HEK293 (cell line): ENCODE data around the gene CLMN.
A peak's percentile ranks its signal among the peaks of the same experiment; 100 is the strongest.

Experiments used
- CTCF ChIA-PET: fragments of 350-600 bp; formaldehyde crosslinking; extraction: SDS; loops from one replicate; lab custom pipeline; 2021; ENCODE audit warnings: antibody characterized with exemption; lab: Yijun Ruan, JAX
- POLR2A ChIA-PET: fragments of 300-600 bp; formaldehyde crosslinking; extraction: SDS; loops from one replicate; lab custom pipeline; 2020; ENCODE audit warnings: antibody characterized with exemption, inconsistent platforms; lab: Yijun Ruan, JAX
- H3K27ac ChIP-seq: fragments of 200-500 bp; sonication (Bioruptor generic); 2 replicates; pipeline ENCODE4 v1.5.1; 2014; ENCODE audit warnings: low read depth, low read length, control low read depth, inconsistent platforms; ENCODE audit errors: extremely low read depth
- H3K36me3 ChIP-seq, 2 experiments: fragments of 200-500 bp in 1 of 2; sonication (Bioruptor generic) in 1 of 2; 1 replicate in 1 of 2; 2 replicates in 1 of 2; pipeline ENCODE4 v1.5.1; 2014 to 2017; ENCODE audit warnings: inconsistent platforms in 2 of 2, low read length in 2 of 2; ENCODE audit not compliant: control insufficient read depth in 2 of 2, insufficient read depth in 1 of 2
- H3K4me1 ChIP-seq: fragments of 200-500 bp; sonication (Bioruptor generic); 2 replicates; pipeline ENCODE4 v1.5.1; 2014; ENCODE audit warnings: mild to moderate bottlenecking, low read length, inconsistent platforms; ENCODE audit not compliant: control insufficient read depth, insufficient read depth
- H3K4me3 ChIP-seq: 2 replicates; pipeline ENCODE4 v1.5.1; 2011; ENCODE audit warnings: low read depth, mild to moderate bottlenecking, control low read depth, low read length, moderate library complexity
- H3K9me3 ChIP-seq: fragments of 200-500 bp; sonication (Bioruptor generic); 2 replicates; pipeline ENCODE4 v1.5.1; 2014; ENCODE audit warnings: low read depth, low read length, inconsistent platforms; ENCODE audit not compliant: control insufficient read depth, insufficient read depth
- GLIS1 ChIP-seq: fragments of 450-650 bp; formaldehyde crosslinking; IDR thresholded peaks from 2 replicates; pipeline ENCODE4 v1.5.1; 2016; ENCODE audit warnings: missing biosample characterization, missing genetic modification characterization
- GLIS2 ChIP-seq: fragments of 450-650 bp; formaldehyde crosslinking; IDR thresholded peaks from 2 replicates; pipeline ENCODE4 v1.5.1; 2016; ENCODE audit warnings: missing biosample characterization, missing genetic modification characterization
- MZF1 ChIP-seq: fragments of 450-650 bp; formaldehyde crosslinking; IDR thresholded peaks from 2 replicates; pipeline ENCODE4 v1.5.1; 2017; ENCODE audit warnings: missing biosample characterization, missing genetic modification characterization, borderline replicate concordance
- SCRT1 ChIP-seq: fragments of 450-650 bp; formaldehyde crosslinking; IDR thresholded peaks from 2 replicates; pipeline ENCODE4 v1.5.1; 2016; ENCODE audit warnings: missing biosample characterization, missing genetic modification characterization, borderline replicate concordance
- ZBTB44 ChIP-seq: fragments of 450-650 bp; IDR thresholded peaks from 2 replicates; pipeline ENCODE4 v1.5.1; 2018; ENCODE audit warnings: missing biosample characterization, mild to moderate bottlenecking, missing genetic modification characterization
- ZIC2 ChIP-seq: fragments of 450-650 bp; formaldehyde crosslinking; IDR thresholded peaks from 2 replicates; pipeline ENCODE4 v1.5.1; 2016; ENCODE audit warnings: missing biosample characterization, missing genetic modification characterization
- ZNF138 ChIP-seq: fragments of 450-650 bp; formaldehyde crosslinking; IDR thresholded peaks from 2 replicates; pipeline ENCODE4 v1.5.1; 2016; ENCODE audit warnings: missing biosample characterization, missing genetic modification characterization, borderline replicate concordance
- ZNF239 ChIP-seq: fragments of 450-650 bp; formaldehyde crosslinking; IDR thresholded peaks from 2 replicates; pipeline ENCODE4 v1.5.1; 2016; ENCODE audit warnings: missing biosample characterization, missing genetic modification characterization
- ZNF341 ChIP-seq: fragments of 450-650 bp; formaldehyde crosslinking; IDR thresholded peaks from 2 replicates; pipeline ENCODE4; 2016; ENCODE audit warnings: low read depth, missing biosample characterization, missing genetic modification characterization
- ZNF398 ChIP-seq: fragments of 450-650 bp; formaldehyde crosslinking; IDR thresholded peaks from 2 replicates; pipeline ENCODE4 v1.5.1; 2017; ENCODE audit warnings: missing biosample characterization, missing genetic modification characterization
- ZNF423 ChIP-seq: fragments of 450-650 bp; formaldehyde crosslinking; IDR thresholded peaks from 2 replicates; pipeline ENCODE4 v1.5.1; 2016; ENCODE audit warnings: missing biosample characterization, missing genetic modification characterization
- ZNF560 ChIP-seq: fragments of 450-650 bp; formaldehyde crosslinking; IDR thresholded peaks from 2 replicates; pipeline ENCODE4 v1.5.1; 2017; ENCODE audit warnings: missing biosample characterization, missing genetic modification characterization, borderline replicate concordance
- ZNF639 ChIP-seq: fragments of 450-650 bp; formaldehyde crosslinking; IDR thresholded peaks from 2 replicates; pipeline ENCODE4 v1.5.1; 2016; ENCODE audit warnings: missing biosample characterization, missing genetic modification characterization
- ZNF664 ChIP-seq: fragments of 450-650 bp; formaldehyde crosslinking; IDR thresholded peaks from 2 replicates; pipeline ENCODE4 v1.5.1; 2016; ENCODE audit warnings: missing biosample characterization, missing genetic modification characterization
- ZNF701 ChIP-seq: fragments of 450-650 bp; formaldehyde crosslinking; IDR thresholded peaks from 2 replicates; pipeline ENCODE4 v1.5.1; 2016; ENCODE audit warnings: missing biosample characterization, missing genetic modification characterization
- ZNF747 ChIP-seq: fragments of 450-650 bp; formaldehyde crosslinking; IDR thresholded peaks from 2 replicates; pipeline ENCODE4 v1.5.1; 2016; ENCODE audit warnings: missing biosample characterization, missing genetic modification characterization
- ZNF791 ChIP-seq: fragments of 450-650 bp; formaldehyde crosslinking; IDR thresholded peaks from 2 replicates; pipeline ENCODE4 v1.5.1; 2016; ENCODE audit warnings: missing biosample characterization, missing genetic modification characterization
- ZNF830 ChIP-seq: fragments of 450-650 bp; IDR thresholded peaks from 2 replicates; pipeline ENCODE4 v1.5.0; 2018; ENCODE audit warnings: missing biosample characterization, missing genetic modification characterization, low read depth, mild to moderate bottlenecking, moderate library complexity

The CLMN gene

GRCh38 chr14:95236221-95236620 lies 83.5 kb downstream of the CLMN start:
- TF ChIP-seq ZBTB44 (no peak), ZNF239 (tag by site-specific recombination) (no peak), ZIC2 (tag by site-specific recombination) (peak; percentile 71), ZNF341 (tag by site-specific recombination) (peak; percentile 24; the same call in 1 of the 2 replicates), GLIS1 (tag by site-specific recombination) (peak; percentile 71), ZNF423 (tag by site-specific recombination) (peak; percentile 69), ZNF701 (tag by site-specific recombination) (no peak), GLIS2 (tag by site-specific recombination) (peak; percentile 36; the same call in 1 of the 2 replicates)
- ChIA-PET CTCF (interaction anchor here (0.5 to 0.6 kb wide), 2 partner anchors 41 to 163 kb away, joined by 3 to 4 read pairs; no protein-coding TSS in a partner anchor), POLR2A (no interaction called here)
- Histone ChIP-seq H3K4me1 (0 out of 2 replicates have a peak, but pooled peaks cover 3% of the 10 kb centered on the region), H3K9me3 (no peaks in the 10 kb centered on the region), H3K4me3 (no peak overlapping the region), H3K36me3 (no peaks in the 10 kb centered on the region), H3K27ac (no peak overlapping the region)

GRCh38 chr14:95235767-95236166 lies 83.9 kb downstream of the CLMN start:
- Histone ChIP-seq H3K27ac (no peak overlapping the region), H3K4me1 (0 out of 2 replicates have a peak, but pooled peaks cover 3% of the 10 kb centered on the region), H3K9me3 (no peaks in the 10 kb centered on the region)
- CTCF ChIA-PET = interaction anchor here (0.5 kb wide), 1 partner anchor 164 kb away, joined by 3 read pairs; no protein-coding TSS in a partner anchor
- POLR2A ChIA-PET = no interaction called here
- no peak for TF ChIP-seq ZNF560 (tag by site-specific recombination)
- TF ChIP-seq ZNF138 (tag by site-specific recombination) = no peak
- no peak for TF ChIP-seq MZF1
- no peak for TF ChIP-seq ZNF791 (tag by site-specific recombination)
- no peak for TF ChIP-seq ZNF398
- no peak for TF ChIP-seq ZNF747 (tag by site-specific recombination)
- TF ChIP-seq ZNF830 (tag by site-specific recombination) = no peak
- no peak for TF ChIP-seq ZNF639
- TF ChIP-seq, all 188 proteins: peak for 0
- Histone ChIP-seq H3K4me3 (no peak overlapping the region), H3K36me3 (no peaks in the 10 kb centered on the region)

- Histone ChIP-seq H3K4me1 (0 out of 2 replicates have a peak, but pooled peaks cover 3% of the 10 kb centered on the region), H3K9me3 (no peaks in the 10 kb centered on the region), H3K27ac (no peak overlapping the region), H3K4me3 (no peak overlapping the region), H3K36me3 (no peaks in the 10 kb centered on the region)
- CTCF ChIA-PET = interaction anchor here (0.7 kb wide), 1 partner anchor 185 kb away, joined by 3 read pairs; no protein-coding TSS in a partner anchor
- TF ChIP-seq ZNF664 (tag by site-specific recombination) = peak; percentile 67
- TF ChIP-seq SCRT1 (tag by site-specific recombination) = no peak
- POLR2A ChIA-PET = no interaction called here
These were observed 84.4 kb downstream of the CLMN start for GRCh38 chr14:95235351-95235750.
